Activated CD4-positive, alpha-beta T cell treated with anti-CD3 and anti-CD28 coated beads, Interleukin-2, amount 10 ng/mL, durations not matched to agents 24 days and 14 days (primary cell): ENCODE results near the gene TSHR. TPM values are rescaled to one million over a fixed set of nuclear protein-coding genes. Genes with fewer than 3 reads are reported as not detected.
"Not testable (repeated sequence)": the region's sequence is repeated elsewhere in the genome, so short reads cannot be mapped to it uniquely, and the experiment has no call there.

ENCODE experiments used
- DNase-seq: peaks from one replicate; pipeline ENCODE4 v3.0.0; 2022
- H3K27ac Mint-ChIP-seq: one replicate; pipeline ENCODE4 v1.8.0; 2022; ENCODE audit warnings: mild to moderate bottlenecking, mixed read lengths
- H3K27me3 Mint-ChIP-seq: one replicate; pipeline ENCODE4 v1.8.0; 2022; ENCODE audit warnings: mixed read lengths
- H3K36me3 Mint-ChIP-seq: one replicate; pipeline ENCODE4 v1.8.0; 2022; ENCODE audit warnings: low read depth, mild to moderate bottlenecking, mixed read lengths
- H3K4me1 Mint-ChIP-seq: one replicate; pipeline ENCODE4 v1.8.0; 2021; ENCODE audit warnings: mixed read lengths
- H3K4me3 Mint-ChIP-seq: one replicate; pipeline ENCODE4 v1.8.0; 2022; ENCODE audit warnings: mild to moderate bottlenecking, moderate library complexity, mixed read lengths
- H3K9me3 Mint-ChIP-seq: one replicate; pipeline ENCODE4 v1.8.0; 2021; ENCODE audit warnings: mixed read lengths
- intact Hi-C: fragments of 100-400 bp; cut with micrococcal nuclease; formaldehyde crosslinking; loops from one replicate; pipeline ENCODE4 v1.15.1; 2023
- total RNA-seq: library from RNA; stranded (reverse); gene quantifications from 2 replicates; pipeline ENCODE4 v1.2.3, GENCODE V29; 2022

TSHR gene
- total RNA-seq, 1 donor from 2014 or later = not detected

DNA sequence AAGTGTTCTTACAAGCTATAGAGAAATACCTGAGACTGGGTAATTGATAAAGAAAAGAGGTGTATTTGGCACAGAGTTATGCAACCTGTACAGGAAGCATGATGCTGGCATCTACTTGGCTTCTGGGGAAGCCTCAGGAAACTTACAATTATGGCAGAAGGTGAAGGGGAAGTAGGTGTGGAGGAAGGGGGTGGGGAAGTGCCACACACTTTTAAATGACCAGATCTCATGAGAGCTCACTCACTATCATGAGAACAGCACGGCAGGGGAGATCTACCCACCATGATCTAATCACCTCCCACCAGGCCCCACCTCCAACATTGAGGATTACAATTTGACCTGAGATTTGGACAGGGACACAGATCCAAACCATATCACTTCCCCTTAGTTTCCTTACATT, 32.8 kb downstream of the TSHR start:
- H3K36me3 Mint-ChIP-seq = no peaks in the 10 kb centered on the region
- no peak overlapping the region for H3K4me3 Mint-ChIP-seq
- peaks cover 8% of the 10 kb centered on the region for H3K4me1 Mint-ChIP-seq
- DNase-seq = no peak
- H3K27ac Mint-ChIP-seq = no peak overlapping the region
- peaks cover 18% of the 10 kb centered on the region for H3K27me3 Mint-ChIP-seq
- intact Hi-C loops = loop anchor here (10.0 kb wide), 1 partner anchor 53 kb away; no protein-coding TSS in a partner anchor
- no peaks in the 10 kb centered on the region for H3K9me3 Mint-ChIP-seq

GRCh38 chr14:80988735-80989429, 33.5 kb downstream of the TSHR start:
- Mint-ChIP-seq H3K4me3 (no peak overlapping the region), H3K4me1 (peaks cover 9% of the 10 kb centered on the region), H3K27me3 (peaks cover 17% of the 10 kb centered on the region), H3K27ac (no peak overlapping the region), H3K9me3 (no peaks in the 10 kb centered on the region), H3K36me3 (no peaks in the 10 kb centered on the region)
- DNase-seq = no peak
- intact Hi-C loops = loop anchor here (10.0 kb wide), 1 partner anchor 54 kb away; no protein-coding TSS in a partner anchor

DNA sequence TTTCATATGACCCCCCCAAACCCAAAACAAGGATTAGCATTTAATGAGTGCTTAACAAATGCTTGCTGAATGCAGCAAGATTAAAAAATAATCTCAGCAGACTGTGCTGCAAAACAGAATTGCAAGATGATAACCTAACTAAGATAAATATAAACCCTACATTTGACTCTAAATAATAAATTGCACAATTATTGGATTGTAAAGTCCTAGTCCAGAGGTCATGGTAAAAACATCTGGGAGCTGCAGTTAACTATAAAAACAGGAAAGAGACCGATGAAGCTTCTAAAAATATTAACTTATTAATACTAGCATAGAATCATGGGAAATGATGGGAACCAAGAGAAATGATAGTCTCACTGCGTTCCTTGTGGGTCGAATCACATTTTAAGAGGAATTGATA, 37.2 kb downstream of the TSHR start:
- Mint-ChIP-seq H3K4me1 (peaks cover 5% of the 10 kb centered on the region), H3K36me3 (no peaks in the 10 kb centered on the region), H3K9me3 (no peaks in the 10 kb centered on the region)

DNA sequence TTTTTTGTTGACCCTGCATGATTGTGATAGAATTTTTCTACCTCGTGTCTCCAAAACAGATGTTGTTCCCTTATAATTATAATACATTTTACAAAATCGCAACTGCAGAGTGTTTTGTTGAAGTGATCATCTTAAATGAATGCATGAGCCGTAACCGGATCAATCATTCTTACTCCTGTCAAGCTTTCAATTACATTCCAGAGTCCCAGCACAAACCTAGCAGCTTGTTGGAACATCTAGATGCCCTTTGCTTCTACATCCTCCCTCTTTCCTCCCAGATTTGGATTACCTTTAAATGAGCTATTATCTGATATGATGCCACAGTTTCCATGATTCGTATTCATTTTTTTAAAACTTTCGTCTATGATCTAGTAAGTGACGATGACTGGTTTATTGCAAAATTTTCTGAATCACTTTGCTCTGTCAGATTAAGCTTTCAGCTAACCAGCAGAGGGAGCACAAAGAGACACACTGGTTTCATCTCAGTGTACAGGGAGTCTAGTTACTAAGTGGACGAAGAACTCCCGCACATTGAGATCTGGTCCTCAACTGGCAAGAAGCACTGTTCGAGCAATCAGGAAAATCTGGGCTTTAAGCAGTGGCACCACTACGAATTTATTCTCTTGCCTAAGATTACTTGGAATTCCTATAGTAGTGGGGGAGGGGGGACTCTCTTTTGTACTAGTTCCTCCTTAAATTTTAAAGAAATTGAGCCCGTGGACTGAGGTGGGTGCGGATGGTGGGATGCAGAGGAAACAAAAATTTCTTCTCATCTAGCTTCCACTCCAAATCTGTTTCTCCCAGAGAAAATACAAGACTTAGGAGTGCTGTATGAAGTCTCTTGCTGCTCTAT, 40.9 kb downstream of the TSHR start:
- H3K4me3 Mint-ChIP-seq = no peak overlapping the region
- no peaks in the 10 kb centered on the region for H3K9me3 Mint-ChIP-seq
- H3K27ac Mint-ChIP-seq = no peak overlapping the region
- DNase-seq = peak; percentile 80
- peaks cover 5% of the 10 kb centered on the region for H3K4me1 Mint-ChIP-seq
- intact Hi-C loops = loop anchor here (1.0 to 5.0 kb wide), 4 partner anchors 168 to 466 kb away; no protein-coding TSS in a partner anchor
- peaks cover 49% of the 10 kb centered on the region for H3K27me3 Mint-ChIP-seq
- H3K36me3 Mint-ChIP-seq = no peaks in the 10 kb centered on the region

More for the DNA sequence above, 37.2 kb downstream of the TSHR start:
- intact Hi-C loops = no loop called here
- no peak for DNase-seq
- no peak overlapping the region for H3K27ac Mint-ChIP-seq
- peaks cover 36% of the 10 kb centered on the region for H3K27me3 Mint-ChIP-seq
- no peak overlapping the region for H3K4me3 Mint-ChIP-seq

DNA sequence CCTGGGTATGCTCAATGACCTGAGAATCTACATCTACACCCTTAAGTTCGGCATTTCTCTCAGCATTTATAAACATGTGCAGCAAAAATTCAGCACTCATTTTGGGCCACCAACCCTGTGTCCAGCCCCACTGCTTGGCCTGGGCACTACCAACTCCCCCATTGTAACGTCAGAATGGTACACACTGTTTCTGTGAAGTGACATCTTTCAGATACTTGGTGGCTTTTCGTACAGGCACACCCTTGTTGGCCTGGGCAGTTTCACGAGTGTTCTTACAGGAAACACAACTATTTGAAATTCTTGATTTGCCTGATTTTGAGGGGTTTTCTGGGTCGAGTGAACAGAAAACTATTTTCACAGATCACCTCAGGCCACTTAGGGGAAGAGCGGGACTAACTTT, 46.0 kb downstream of the TSHR start:
- Mint-ChIP-seq H3K27ac (no peak overlapping the region), H3K4me3 (no peak overlapping the region), H3K9me3 (no peaks in the 10 kb centered on the region), H3K36me3 (no peaks in the 10 kb centered on the region), H3K4me1 (no peaks in the 10 kb centered on the region), H3K27me3 (peaks cover 40% of the 10 kb centered on the region)
- intact Hi-C loops = no loop called here
- DNase-seq = no peak

DNA sequence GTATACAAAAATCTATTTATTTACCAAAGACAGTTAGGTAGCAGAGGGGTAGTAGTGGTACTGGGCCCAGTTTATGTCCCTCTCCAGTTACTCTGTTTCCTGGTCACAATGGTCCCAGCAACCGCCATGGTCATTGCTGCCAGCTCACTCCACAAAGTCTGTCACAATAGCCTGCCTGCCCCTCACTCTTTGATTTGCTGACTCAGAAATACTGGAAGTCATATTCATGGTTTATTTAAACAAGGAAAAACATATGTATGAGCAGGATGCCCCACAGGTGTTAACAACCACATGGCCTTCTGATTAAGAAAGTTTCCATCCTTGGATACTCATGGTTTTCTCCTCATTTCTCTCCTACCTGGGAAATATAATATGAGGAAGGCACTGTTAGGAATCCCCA, 49.2 kb downstream of the TSHR start:
- H3K4me3 Mint-ChIP-seq = no peak overlapping the region
- no peaks in the 10 kb centered on the region for H3K4me1 Mint-ChIP-seq
- H3K36me3 Mint-ChIP-seq = no peaks in the 10 kb centered on the region
- no peak for DNase-seq
- intact Hi-C loops = no loop called here
- no peaks in the 10 kb centered on the region for H3K9me3 Mint-ChIP-seq
- H3K27ac Mint-ChIP-seq = no peak overlapping the region
- peaks cover 24% of the 10 kb centered on the region for H3K27me3 Mint-ChIP-seq

- intact Hi-C loops = no loop called here
- H3K4me1 Mint-ChIP-seq = no peaks in the 10 kb centered on the region
- no peak for DNase-seq
- H3K9me3 Mint-ChIP-seq = no peaks in the 10 kb centered on the region
- no peak overlapping the region for H3K4me3 Mint-ChIP-seq
- no peak overlapping the region for H3K27ac Mint-ChIP-seq
- H3K27me3 Mint-ChIP-seq = peaks cover 20% of the 10 kb centered on the region
- no peaks in the 10 kb centered on the region for H3K36me3 Mint-ChIP-seq
These were observed 50.3 kb downstream of the TSHR start for GRCh38 chr14:81005540-81006228.

DNA sequence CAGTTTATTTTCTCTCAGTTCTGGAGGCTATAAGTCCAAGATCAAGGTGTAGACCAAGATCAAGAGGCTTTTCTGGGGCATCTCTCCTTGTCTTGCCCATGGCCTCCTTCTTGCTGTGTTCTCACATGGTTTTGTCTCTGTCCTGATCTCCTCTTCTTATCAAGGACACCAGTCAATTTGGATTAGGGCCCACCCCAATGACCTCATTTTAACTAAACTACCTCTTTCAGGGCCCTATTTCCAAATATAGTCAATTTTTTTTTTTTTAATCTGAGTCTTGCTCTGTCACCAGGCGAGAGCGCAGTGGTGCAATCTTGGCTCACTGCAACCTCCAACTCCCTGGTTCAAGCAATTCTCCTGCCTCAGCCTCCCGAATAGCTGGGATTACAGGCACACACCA, 50.8 kb downstream of the TSHR start:
- DNase-seq = no peak
- Mint-ChIP-seq H3K4me1 (no peaks in the 10 kb centered on the region), H3K4me3 (no peak overlapping the region), H3K36me3 (no peaks in the 10 kb centered on the region), H3K27ac (no peak overlapping the region), H3K9me3 (no peaks in the 10 kb centered on the region), H3K27me3 (peaks cover 18% of the 10 kb centered on the region)
- intact Hi-C loops = no loop called here

- DNase-seq = no peak
- intact Hi-C loops = no loop called here
- Mint-ChIP-seq H3K4me1 (no peaks in the 10 kb centered on the region), H3K27ac (no peak overlapping the region), H3K9me3 (no peaks in the 10 kb centered on the region), H3K36me3 (no peaks in the 10 kb centered on the region), H3K27me3 (peaks cover 16% of the 10 kb centered on the region), H3K4me3 (no peak overlapping the region)
These were observed 51.7 kb downstream of the TSHR start for GRCh38 chr14:81007131-81007530.

GRCh38 chr14:81009346-81009745, 53.9 kb downstream of the TSHR start:
- no peak overlapping the region for H3K27ac Mint-ChIP-seq
- H3K4me3 Mint-ChIP-seq = no peak overlapping the region
- H3K36me3 Mint-ChIP-seq = no peaks in the 10 kb centered on the region
- DNase-seq = no peak
- no peaks in the 10 kb centered on the region for H3K4me1 Mint-ChIP-seq
- peaks cover 10% of the 10 kb centered on the region for H3K27me3 Mint-ChIP-seq
- H3K9me3 Mint-ChIP-seq = no peaks in the 10 kb centered on the region
- intact Hi-C loops = no loop called here

DNA sequence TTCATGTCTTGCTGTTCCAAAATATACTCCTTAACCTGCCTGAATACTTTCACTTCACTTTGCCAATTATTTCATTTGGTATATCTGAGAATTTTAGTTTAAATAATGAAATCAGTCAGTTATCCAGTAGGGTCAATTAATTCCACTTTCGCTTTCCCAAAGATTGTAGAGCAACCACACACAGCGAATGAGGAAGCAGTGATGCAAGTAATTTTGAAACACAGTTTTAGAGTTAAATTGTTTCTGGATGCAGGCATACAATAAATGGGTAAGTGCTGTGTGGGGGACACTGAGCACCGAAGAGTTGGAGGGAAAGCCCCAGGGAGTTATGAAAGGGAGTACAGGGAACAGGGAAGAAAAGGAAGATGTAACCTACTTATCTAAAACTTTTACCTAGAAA, 62.8 kb downstream of the TSHR start:
- no peak for DNase-seq
- no peaks in the 10 kb centered on the region for H3K36me3 Mint-ChIP-seq
- intact Hi-C loops = no loop called here
- H3K9me3 Mint-ChIP-seq = no peaks in the 10 kb centered on the region
- no peak overlapping the region for H3K4me3 Mint-ChIP-seq
- H3K27ac Mint-ChIP-seq = no peak overlapping the region
- peaks cover 8% of the 10 kb centered on the region for H3K27me3 Mint-ChIP-seq
- H3K4me1 Mint-ChIP-seq = peaks cover 1% of the 10 kb centered on the region

DNA sequence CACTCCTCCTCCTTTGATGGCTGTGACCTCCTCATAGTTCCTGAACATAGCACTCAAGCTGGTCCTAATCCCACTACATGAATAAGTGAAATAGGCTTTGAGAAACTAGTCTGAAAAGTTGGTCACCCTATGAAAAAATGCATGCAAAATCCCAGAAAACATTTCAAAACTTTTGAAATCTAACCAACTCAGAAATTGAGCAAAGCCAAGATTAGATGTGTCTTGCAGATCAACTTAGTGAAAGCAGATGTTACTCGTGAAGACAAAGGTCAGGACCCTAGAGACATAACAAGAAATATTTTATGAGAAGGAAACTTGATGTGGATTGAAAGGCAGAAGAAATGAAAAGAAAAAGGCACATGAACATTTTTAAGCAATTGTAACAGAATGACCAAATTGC, 63.3 kb downstream of the TSHR start:
- H3K4me3 Mint-ChIP-seq = no peak overlapping the region
- no peaks in the 10 kb centered on the region for H3K36me3 Mint-ChIP-seq
- H3K9me3 Mint-ChIP-seq = no peaks in the 10 kb centered on the region
- H3K4me1 Mint-ChIP-seq = peaks cover 1% of the 10 kb centered on the region
- intact Hi-C loops = no loop called here
- DNase-seq = no peak
- H3K27ac Mint-ChIP-seq = no peak overlapping the region
- peaks cover 8% of the 10 kb centered on the region for H3K27me3 Mint-ChIP-seq

DNA sequence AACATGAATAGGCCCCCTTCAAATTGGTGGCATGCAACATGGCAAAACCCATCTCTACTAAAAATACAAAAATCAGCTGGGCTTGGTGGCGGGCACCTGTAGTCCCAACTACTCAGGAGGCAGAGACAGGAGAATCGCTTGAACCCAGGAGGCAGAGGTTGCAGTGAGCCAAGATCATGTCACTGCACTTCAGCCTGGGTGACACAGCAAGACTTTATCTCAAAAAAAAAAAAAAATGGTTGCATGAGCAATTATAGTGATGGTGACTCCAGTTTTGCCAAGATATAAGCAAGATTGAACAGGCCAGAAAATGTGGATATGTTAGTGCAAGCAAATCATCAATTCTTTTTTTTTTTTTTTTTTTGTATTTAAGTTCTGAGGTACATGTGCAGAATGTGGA, 63.7 kb downstream of the TSHR start:
- H3K4me3 Mint-ChIP-seq, H3K9me3 Mint-ChIP-seq, H3K36me3 Mint-ChIP-seq, H3K27me3 Mint-ChIP-seq, H3K4me1 Mint-ChIP-seq, DNase-seq, intact Hi-C loops, H3K27ac Mint-ChIP-seq: not testable (repeated sequence)
